T-helper 1 cell treated with Interleukin-12 subunit alpha and Interleukin-12 subunit beta and Interleukin-4 antibody, amounts not matched to agents 30 μg/mL and 1 μg/mL, for 36 hours (primary cell): ENCODE data around the gene EMC8.

ENCODE experiments used
- H3K27ac Mint-ChIP-seq: one replicate; pipeline ENCODE4 v1.8.0; 2021; ENCODE audit warnings: mild to moderate bottlenecking, mixed read lengths
- H3K27me3 Mint-ChIP-seq: one replicate; pipeline ENCODE4 v1.8.0; 2021; ENCODE audit warnings: low read depth, mixed read lengths
- H3K36me3 Mint-ChIP-seq: one replicate; pipeline ENCODE4 v1.8.0; 2021; ENCODE audit warnings: low read depth, mixed read lengths
- H3K4me1 Mint-ChIP-seq: one replicate; pipeline ENCODE4 v1.8.0; 2021; ENCODE audit warnings: low read depth, mixed read lengths
- H3K4me3 Mint-ChIP-seq: one replicate; pipeline ENCODE4 v1.8.0; 2021; ENCODE audit warnings: mild to moderate bottlenecking, moderate library complexity, mixed read lengths
- H3K9me3 Mint-ChIP-seq: one replicate; pipeline ENCODE4 v1.8.0; 2021; ENCODE audit warnings: mixed read lengths

The EMC8 gene

GRCh38 chr16:85796152-85796551 is 3.2 kb downstream of the EMC8 start:
- H3K36me3 Mint-ChIP-seq = peaks cover 35% of the 10 kb centered on the region

DNA sequence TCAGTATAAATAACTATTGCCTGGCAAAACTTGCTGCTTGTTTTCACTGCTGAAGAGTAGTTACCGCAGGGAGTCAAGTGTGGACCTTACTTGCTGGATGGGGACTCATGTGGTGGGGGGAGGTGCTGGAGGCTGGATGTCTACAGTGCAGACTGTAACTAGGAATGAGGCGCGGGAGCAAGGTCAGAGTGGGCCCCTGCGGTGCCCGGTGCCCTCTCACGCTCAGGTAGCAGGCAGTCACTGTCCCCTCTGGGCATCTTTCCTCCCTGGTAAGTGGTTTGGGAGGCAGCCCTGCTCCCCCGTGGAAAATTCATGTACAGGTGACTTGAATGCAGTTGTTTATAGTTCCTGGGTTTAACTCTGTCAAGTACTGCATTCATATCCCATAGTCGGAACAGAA is 4.6 kb downstream of the EMC8 start:
- Mint-ChIP-seq H3K36me3 (peaks cover 37% of the 10 kb centered on the region), H3K9me3 (no peaks in the 10 kb centered on the region), H3K27ac (no peak overlapping the region), H3K27me3 (no peaks in the 10 kb centered on the region), H3K4me1 (peaks cover 20% of the 10 kb centered on the region), H3K4me3 (no peak overlapping the region)

More at GRCh38 chr16:85796152-85796551, 3.2 kb downstream of the EMC8 start:
- no peaks in the 10 kb centered on the region for H3K27me3 Mint-ChIP-seq
- H3K9me3 Mint-ChIP-seq = no peaks in the 10 kb centered on the region
- peaks cover 22% of the 10 kb centered on the region for H3K4me1 Mint-ChIP-seq
- H3K27ac Mint-ChIP-seq = peak overlapping the region; percentile 14
- H3K4me3 Mint-ChIP-seq = no peak overlapping the region

DNA sequence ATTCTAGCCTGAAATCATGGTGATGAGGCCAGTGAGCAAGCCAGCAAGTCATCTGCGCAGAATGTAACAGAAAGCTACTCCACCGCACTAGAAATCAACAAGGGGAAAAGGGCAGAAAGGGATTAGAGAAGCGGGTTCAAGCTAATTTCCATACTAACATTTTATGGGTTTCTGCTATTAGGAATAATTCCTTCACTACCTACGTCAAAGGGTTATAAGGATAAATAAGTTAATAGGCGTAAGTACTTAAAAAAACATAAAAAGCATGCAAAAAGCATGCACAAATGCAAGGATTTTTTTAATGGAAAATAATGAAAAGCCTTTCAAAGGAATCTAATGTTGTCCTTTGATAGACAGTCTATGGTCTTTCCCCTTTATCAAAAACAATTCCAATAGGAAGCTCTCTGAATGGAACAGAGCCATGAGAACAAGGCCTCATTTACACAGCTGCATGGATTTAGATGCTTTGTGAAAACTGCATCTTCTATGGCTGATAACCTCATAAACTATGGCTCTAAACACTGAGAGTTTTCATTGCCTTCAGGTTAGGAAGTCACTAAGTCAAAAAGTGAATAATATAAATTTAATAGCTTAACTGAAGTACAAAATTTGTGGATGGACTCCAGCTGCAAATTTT is 5.6 kb downstream of the EMC8 start:
- Mint-ChIP-seq H3K9me3 (no peaks in the 10 kb centered on the region), H3K36me3 (peaks cover 40% of the 10 kb centered on the region), H3K27ac (no peak overlapping the region), H3K4me1 (peaks cover 23% of the 10 kb centered on the region), H3K4me3 (no peak overlapping the region), H3K27me3 (no peaks in the 10 kb centered on the region)

- Mint-ChIP-seq H3K9me3 (no peaks in the 10 kb centered on the region), H3K36me3 (peaks cover 35% of the 10 kb centered on the region), H3K27ac (no peak overlapping the region), H3K4me3 (no peak overlapping the region), H3K27me3 (no peaks in the 10 kb centered on the region), H3K4me1 (peaks cover 7% of the 10 kb centered on the region)
These were observed 9.6 kb downstream of the EMC8 start for GRCh38 chr16:85789773-85790172.

DNA sequence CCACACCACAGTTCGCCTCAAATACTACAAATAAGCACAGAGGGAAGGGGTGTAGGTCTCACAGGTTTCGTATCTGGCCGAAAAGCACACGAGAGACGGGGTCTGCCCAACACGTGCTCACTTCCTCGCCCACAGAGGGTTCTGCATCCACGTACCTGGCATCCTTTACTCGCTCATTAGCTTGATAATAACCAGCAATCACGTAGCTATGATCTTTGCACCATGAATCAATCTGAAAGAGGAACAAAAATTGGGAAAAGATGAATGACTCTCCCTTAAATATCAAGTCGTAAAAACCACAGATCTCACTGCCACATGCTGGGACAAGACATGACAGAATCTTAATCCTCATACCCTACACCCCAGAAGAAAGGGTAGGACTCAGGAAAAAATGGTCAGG is 10.5 kb downstream of the EMC8 start:
- no peaks in the 10 kb centered on the region for H3K9me3 Mint-ChIP-seq
- peaks cover 35% of the 10 kb centered on the region for H3K36me3 Mint-ChIP-seq
- no peaks in the 10 kb centered on the region for H3K27me3 Mint-ChIP-seq
- no peak overlapping the region for H3K4me3 Mint-ChIP-seq
- peaks cover 7% of the 10 kb centered on the region for H3K4me1 Mint-ChIP-seq
- H3K27ac Mint-ChIP-seq = no peak overlapping the region

DNA sequence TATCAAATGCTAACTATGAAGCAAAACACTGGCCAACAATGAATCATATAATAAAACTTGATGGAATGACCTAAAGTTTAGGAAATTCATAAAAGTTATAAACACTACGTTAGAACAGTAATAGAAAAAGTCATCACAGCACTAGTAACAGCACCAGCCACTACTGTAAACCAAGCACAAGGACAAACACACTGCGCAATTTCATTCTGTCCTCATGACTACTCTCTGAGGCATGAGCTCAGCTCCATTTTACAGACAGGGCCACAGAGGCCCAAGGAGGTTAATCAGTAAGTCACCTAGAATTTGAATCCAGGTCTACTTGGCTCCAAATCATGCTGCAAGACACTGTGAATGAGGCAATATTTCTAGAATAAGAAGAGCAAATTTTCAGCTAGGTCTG is 13.4 kb downstream of the EMC8 start:
- H3K36me3 Mint-ChIP-seq = peaks cover 15% of the 10 kb centered on the region
- peaks cover 7% of the 10 kb centered on the region for H3K4me1 Mint-ChIP-seq
- H3K9me3 Mint-ChIP-seq = no peaks in the 10 kb centered on the region
- no peaks in the 10 kb centered on the region for H3K27me3 Mint-ChIP-seq
- no peak overlapping the region for H3K27ac Mint-ChIP-seq
- no peak overlapping the region for H3K4me3 Mint-ChIP-seq

DNA sequence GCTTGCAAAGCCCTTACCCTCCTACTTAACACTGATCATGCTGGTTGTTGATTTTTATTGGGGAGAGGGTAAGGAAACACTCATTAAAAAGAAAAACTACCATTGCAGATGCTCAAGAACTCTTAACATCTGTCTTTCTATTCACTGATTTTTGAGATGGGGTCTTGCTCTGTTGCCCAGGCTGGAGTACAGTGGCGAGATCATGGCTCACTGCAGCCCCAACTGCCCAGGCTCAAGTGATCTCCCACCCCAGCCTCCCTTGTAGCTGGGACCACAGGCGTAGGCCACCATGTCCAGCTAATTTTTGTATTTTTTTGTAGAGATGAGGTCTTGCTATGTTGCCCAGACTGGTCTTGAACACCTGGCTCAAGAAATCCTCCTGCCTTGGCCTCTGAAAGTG is 14.5 kb downstream of the EMC8 start:
- Mint-ChIP-seq H3K27ac (no peak overlapping the region), H3K36me3 (peaks cover 21% of the 10 kb centered on the region), H3K4me1 (peaks cover 4% of the 10 kb centered on the region), H3K9me3 (no peaks in the 10 kb centered on the region), H3K27me3 (no peaks in the 10 kb centered on the region), H3K4me3 (no peak overlapping the region)

DNA sequence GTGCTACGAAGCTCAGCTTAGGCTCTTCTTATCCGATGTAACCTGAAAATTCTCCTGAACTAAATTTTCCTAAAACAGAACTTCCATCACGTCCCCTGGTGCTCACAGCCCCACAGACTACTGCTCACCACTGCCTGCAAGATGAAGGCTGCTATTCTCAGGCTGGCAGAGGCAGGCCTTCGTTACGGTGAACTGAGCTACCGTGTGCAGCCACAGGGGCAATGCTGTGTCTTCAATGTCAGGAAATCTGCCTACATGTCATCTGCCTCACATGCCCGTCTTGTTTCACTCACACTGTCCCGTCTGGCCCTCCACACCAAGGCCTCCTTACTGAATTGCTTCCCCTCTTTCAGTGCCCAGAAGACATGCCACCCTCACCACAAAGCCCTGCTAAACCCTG is 15.9 kb downstream of the EMC8 start:
- no peak overlapping the region for H3K27ac Mint-ChIP-seq
- H3K9me3 Mint-ChIP-seq = no peaks in the 10 kb centered on the region
- peaks cover 24% of the 10 kb centered on the region for H3K36me3 Mint-ChIP-seq
- no peaks in the 10 kb centered on the region for H3K27me3 Mint-ChIP-seq
- no peak overlapping the region for H3K4me3 Mint-ChIP-seq
- H3K4me1 Mint-ChIP-seq = no peaks in the 10 kb centered on the region

- Mint-ChIP-seq H3K4me3 (no peak overlapping the region), H3K9me3 (no peaks in the 10 kb centered on the region), H3K27me3 (no peaks in the 10 kb centered on the region), H3K27ac (no peak overlapping the region), H3K4me1 (no peaks in the 10 kb centered on the region), H3K36me3 (peaks cover 25% of the 10 kb centered on the region)
These were observed 16.9 kb downstream of the EMC8 start for GRCh38 chr16:85782451-85782850.

GRCh38 chr16:85781695-85782370 is 17.5 kb downstream of the EMC8 start:
- Mint-ChIP-seq H3K4me3 (no peak overlapping the region), H3K4me1 (no peaks in the 10 kb centered on the region), H3K36me3 (peaks cover 25% of the 10 kb centered on the region), H3K27ac (no peak overlapping the region), H3K27me3 (no peaks in the 10 kb centered on the region), H3K9me3 (no peaks in the 10 kb centered on the region)

- Mint-ChIP-seq H3K27ac (no peak overlapping the region), H3K36me3 (peaks cover 25% of the 10 kb centered on the region), H3K27me3 (no peaks in the 10 kb centered on the region), H3K4me3 (no peak overlapping the region), H3K9me3 (no peaks in the 10 kb centered on the region), H3K4me1 (no peaks in the 10 kb centered on the region)
These were observed 18.2 kb downstream of the EMC8 start for GRCh38 chr16:85781156-85781555.

DNA sequence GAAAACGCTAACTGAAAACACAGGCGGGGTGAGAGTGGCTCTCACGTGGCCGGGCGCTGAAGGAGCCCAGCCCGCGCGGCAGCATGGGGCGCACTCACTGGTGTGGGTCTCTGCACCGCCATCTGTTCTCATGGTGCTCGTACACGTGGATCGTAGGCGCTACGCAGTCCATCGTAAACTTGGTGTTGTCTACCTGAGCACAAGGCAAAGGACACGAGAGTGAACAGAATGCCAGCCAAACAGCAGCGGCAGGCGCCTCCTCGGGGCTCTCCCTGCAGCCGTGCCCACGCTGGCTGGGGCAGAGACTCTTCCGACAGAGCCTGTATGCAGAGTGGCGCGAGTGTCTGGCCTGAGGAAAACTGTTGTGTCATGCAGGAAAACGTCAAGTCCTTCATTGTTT is 19.1 kb downstream of the EMC8 start:
- Mint-ChIP-seq H3K4me1 (no peaks in the 10 kb centered on the region), H3K9me3 (no peaks in the 10 kb centered on the region), H3K36me3 (peaks cover 18% of the 10 kb centered on the region), H3K4me3 (no peak overlapping the region), H3K27ac (no peak overlapping the region), H3K27me3 (no peaks in the 10 kb centered on the region)

- Mint-ChIP-seq H3K4me1 (no peaks in the 10 kb centered on the region), H3K27me3 (no peaks in the 10 kb centered on the region), H3K27ac (no peak overlapping the region), H3K9me3 (no peaks in the 10 kb centered on the region), H3K36me3 (peaks cover 18% of the 10 kb centered on the region), H3K4me3 (no peak overlapping the region)
These were observed 20.5 kb downstream of the EMC8 start for GRCh38 chr16:85778873-85779272.

DNA sequence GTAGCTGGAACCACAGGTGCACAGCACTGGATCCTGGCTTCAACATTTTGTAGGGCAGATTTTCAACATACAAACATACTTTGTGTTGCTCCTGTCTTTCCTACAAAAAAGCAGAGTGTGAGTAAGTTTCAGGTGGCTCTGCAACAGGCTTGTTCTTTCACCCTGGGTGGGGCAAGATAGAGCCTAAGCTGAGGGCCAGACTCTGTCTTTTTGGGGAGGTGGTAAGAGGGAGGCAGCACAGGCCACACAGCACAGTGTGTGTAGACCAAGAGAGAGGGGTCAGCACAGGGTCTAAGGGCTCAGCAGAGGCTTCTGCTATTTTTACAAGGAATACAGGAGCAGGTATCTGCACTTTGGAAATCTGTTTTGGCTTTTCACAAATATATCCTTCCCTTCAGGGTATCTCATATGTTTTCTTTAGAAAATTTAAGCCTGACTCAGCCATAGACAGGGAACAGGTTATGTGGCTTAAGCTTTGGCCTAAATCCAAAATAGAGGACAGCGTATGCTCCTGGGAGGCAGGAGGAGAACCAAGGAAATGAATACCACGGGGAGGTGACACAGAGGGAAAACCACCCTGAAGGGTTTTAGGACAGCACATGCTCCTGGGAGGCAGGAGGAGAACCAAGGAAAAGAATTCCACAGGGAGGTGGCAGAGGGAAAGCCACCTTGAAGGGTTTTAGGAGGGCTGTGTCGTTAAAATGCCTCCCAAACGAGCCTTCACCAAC is 21.6 kb downstream of the EMC8 start:
- H3K27ac Mint-ChIP-seq = no peak overlapping the region
- H3K27me3 Mint-ChIP-seq = no peaks in the 10 kb centered on the region
- peaks cover 18% of the 10 kb centered on the region for H3K36me3 Mint-ChIP-seq
- no peak overlapping the region for H3K4me3 Mint-ChIP-seq
- H3K9me3 Mint-ChIP-seq = no peaks in the 10 kb centered on the region
- H3K4me1 Mint-ChIP-seq = no peaks in the 10 kb centered on the region

GRCh38 chr16:85774811-85775210 is 24.5 kb downstream of the EMC8 start:
- no peaks in the 10 kb centered on the region for H3K27me3 Mint-ChIP-seq
- H3K36me3 Mint-ChIP-seq = peaks cover 11% of the 10 kb centered on the region
- H3K4me3 Mint-ChIP-seq = no peak overlapping the region
- no peaks in the 10 kb centered on the region for H3K4me1 Mint-ChIP-seq
- no peak overlapping the region for H3K27ac Mint-ChIP-seq
- no peaks in the 10 kb centered on the region for H3K9me3 Mint-ChIP-seq
